ENCODE results near the gene GLT6D1. TPM values are rescaled to one million over a fixed set of nuclear protein-coding genes. Genes with fewer than 3 reads are reported as not detected.

The GLT6D1 gene
- total and polyA plus RNA-seq, 2 of the 8 experiments (the other 6 are each of a cell fraction or from before 2014, with no cell fraction given): 1.3 to 2.1 TPM

GRCh38 chr9:135680056-135680455 is 40.7 kb upstream of the GLT6D1 start:
- Histone ChIP-seq H4K20me1 (replicated peaks in 1 of 2; ENCODE audit: control insufficient read depth in 1 of 2, insufficient read depth in 2 of 2, low read length in 2 of 2) (no peaks in the 10 kb centered on the region), H3K23me2 (ENCODE audit: low read depth, low read length) (no peaks in the 10 kb centered on the region), H3K36me3 (ENCODE audit: control insufficient read depth in 2 of 4, insufficient read depth in 4 of 4, low read length in 3 of 4) (no peaks in the 10 kb centered on the region), H2AFZ (ENCODE audit: low read length) (no peak overlapping the region), H2BK12ac (ENCODE audit: low read depth, low read length) (peak overlapping the region; percentile 39; the same call in 1 of the 2 replicates), H4K5ac (ENCODE audit: insufficient read length, low read depth, low read length) (no peak overlapping the region), H3K23ac (ENCODE audit: insufficient read length) (no peak overlapping the region), H3K79me2 (ENCODE audit: control insufficient read depth in 1 of 2, insufficient read depth in 2 of 2, low read length in 2 of 2) (no peaks in the 10 kb centered on the region), H3K4ac (replicated peaks; ENCODE audit: insufficient read length, low read depth, low read length) (peak overlapping the region; percentile 94), H2BK5ac (ENCODE audit: low read depth, low read length) (peak overlapping the region; percentile 60; the same call in 1 of the 2 replicates), H4K8ac (ENCODE audit: extremely low read depth, insufficient read depth, low read length) (no peak overlapping the region), H3K4me1 (replicated peaks in 1 of 4; ENCODE audit: control insufficient read depth in 3 of 4, insufficient read depth in 4 of 4, low read length in 3 of 4) (peaks cover 0 to 13% (median 2%) of the 10 kb centered on the region in 4 experiments; a peak in 4 of 7 replicates), H2BK20ac (ENCODE audit: low read length) (peak overlapping the region; percentile 82; the same call in 1 of the 2 replicates), H2BK15ac (ENCODE audit: low read length) (peak overlapping the region; percentile 90; the same call in 1 of the 2 replicates), H3K9me3 (ENCODE audit: insufficient read depth in 2 of 2, low read depth in 1 of 2, low read length in 1 of 2) (peaks cover 3 to 5% of the 10 kb centered on the region in 2 experiments; a peak in 1 of 4 replicates), H3K18ac (ENCODE audit: extremely low read depth, low read length) (peak overlapping the region; percentile 6; the same call in 1 of the 2 replicates), H4K91ac (replicated peaks; ENCODE audit: insufficient read length, low read length) (peak overlapping the region; percentile 73), H3K14ac (ENCODE audit: insufficient read length) (no peak overlapping the region), H2AK5ac (ENCODE audit: low read depth, low read length) (no peak overlapping the region), H3K27ac (ENCODE audit: low read depth, low read length) (no peak overlapping the region), H3K79me1 (ENCODE audit: low read depth, low read length) (no peaks in the 10 kb centered on the region), H2BK120ac (replicated peaks; ENCODE audit: low read depth, low read length) (peak overlapping the region; percentile 96), H3K27me3 (replicated peaks in 1 of 4; ENCODE audit: control insufficient read depth in 3 of 4, extremely low read depth in 1 of 4, insufficient read depth in 3 of 4, low read length in 3 of 4) (no peaks in the 10 kb centered on the region; a peak in 1 of 7 replicates), H3K56ac (replicated peaks; ENCODE audit: insufficient read length, low read depth, low read length) (no peak overlapping the region), H3K4me3 (ENCODE audit: extremely low read depth in 1 of 4, insufficient read depth in 2 of 4, low read depth in 3 of 4, low read length in 4 of 4) (no peak overlapping the region), H3K9ac (replicated peaks in 1 of 4; ENCODE audit: extremely low read depth in 1 of 4, low read depth in 3 of 4, low read length in 3 of 4) (no peak overlapping the region), H3K4me2 (ENCODE audit: insufficient read depth in 1 of 2, low read depth in 2 of 2, low read length in 2 of 2) (0 out of 4 replicates have a peak overlapping the region, but pooled peaks of 1 of the 2 experiments have one; percentile 2)
- no peak for DNase-seq (ENCODE audit: low read depth in 1 of 2, low spot score in 2 of 2)
- TF ChIP-seq MAX (IDR thresholded peaks at IDR 0.05): peak; percentile 12; the same call in 1 of the 2 replicates
- no peak for TF ChIP-seq GABPA (IDR thresholded peaks at IDR 0.05; ENCODE audit: borderline replicate concordance, insufficient read depth, low read length)
- TF ChIP-seq GTF2F1 (IDR thresholded peaks at IDR 0.05; ENCODE audit: borderline replicate concordance, low read depth, low read length): no peak
- no peak for FAIRE-seq
- CTCF ChIA-PET (ENCODE audit: partially characterized antibody): interaction anchor here (1.1 to 2.8 kb wide), 2 partner anchors 8 to 76 kb away, joined by 3 to 10 read pairs; no protein-coding TSS in a partner anchor
- WGBS, 2 experiments (ENCODE audit: extremely low coverage in 1 of 2, insufficient coverage in 1 of 2, insufficient read length in 1 of 2, insufficient replicate concordance in 2 of 2, low coverage in 1 of 2, low lambda C conversion rate in 2 of 2, missing lambda C conversion rate in 1 of 2): 68% methylated on average over 16 of the region's 16 CpGs; no CpG with 5 or more reads in 1 of the 2 experiments
- POLR2A ChIA-PET (ENCODE audit: partially characterized antibody): interaction anchor here (0.8 to 1.4 kb wide), 2 partner anchors 8 to 71 kb away, joined by 4 to 6 read pairs; no protein-coding TSS in a partner anchor

Measured in H1 (cell line).